Tibial nerve (tissue), 4 donors: ENCODE data around the gene TTLL13.

Source experiments
- EP300 ChIP-seq, 2 donors: sonication (generic); formaldehyde crosslinking; IDR thresholded peaks; one replicate each; pipeline ENCODE4 v1.6.1; 2017; ENCODE audit warnings: antibody characterized with exemption in 2 of 2, mild to moderate bottlenecking in 1 of 2
- TF ChIP-seq, protein P1 (sequence below), 5 experiments: fragments of 200-600 bp in 3 of 5; fragments of 450-650 bp in 2 of 5; sonication (generic) in 3 of 5; IDR thresholded peaks; one replicate each; pipeline ENCODE4 v1.5.1; 2016 to 2019; ENCODE audit warnings: antibody characterized with exemption in 5 of 5, mild to moderate bottlenecking in 3 of 5, moderate library complexity in 2 of 5

DNA sequence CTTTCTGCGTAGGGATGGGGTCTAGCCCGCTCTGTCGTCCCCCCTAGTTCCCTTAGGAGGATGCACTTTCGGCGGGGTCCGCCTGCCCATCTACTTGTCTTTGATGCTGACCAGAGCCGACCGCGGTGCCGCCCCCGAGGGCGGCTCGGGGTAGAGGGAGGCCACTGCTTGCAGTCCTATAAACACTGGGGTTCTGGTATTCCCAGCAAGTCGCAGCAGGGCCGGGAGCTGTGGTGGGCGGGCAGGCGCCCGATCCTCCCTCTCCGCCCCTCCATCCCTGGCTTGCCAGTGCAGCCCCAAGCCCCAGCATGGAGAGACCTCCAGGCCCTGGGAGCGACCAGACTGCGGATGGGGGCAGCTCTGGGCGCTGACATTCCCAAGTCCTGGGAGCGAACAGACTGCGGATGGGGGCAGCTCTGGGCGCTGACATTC lies 47.4 kb upstream of the TTLL13 start:
- TF ChIP-seq, protein P1, sequence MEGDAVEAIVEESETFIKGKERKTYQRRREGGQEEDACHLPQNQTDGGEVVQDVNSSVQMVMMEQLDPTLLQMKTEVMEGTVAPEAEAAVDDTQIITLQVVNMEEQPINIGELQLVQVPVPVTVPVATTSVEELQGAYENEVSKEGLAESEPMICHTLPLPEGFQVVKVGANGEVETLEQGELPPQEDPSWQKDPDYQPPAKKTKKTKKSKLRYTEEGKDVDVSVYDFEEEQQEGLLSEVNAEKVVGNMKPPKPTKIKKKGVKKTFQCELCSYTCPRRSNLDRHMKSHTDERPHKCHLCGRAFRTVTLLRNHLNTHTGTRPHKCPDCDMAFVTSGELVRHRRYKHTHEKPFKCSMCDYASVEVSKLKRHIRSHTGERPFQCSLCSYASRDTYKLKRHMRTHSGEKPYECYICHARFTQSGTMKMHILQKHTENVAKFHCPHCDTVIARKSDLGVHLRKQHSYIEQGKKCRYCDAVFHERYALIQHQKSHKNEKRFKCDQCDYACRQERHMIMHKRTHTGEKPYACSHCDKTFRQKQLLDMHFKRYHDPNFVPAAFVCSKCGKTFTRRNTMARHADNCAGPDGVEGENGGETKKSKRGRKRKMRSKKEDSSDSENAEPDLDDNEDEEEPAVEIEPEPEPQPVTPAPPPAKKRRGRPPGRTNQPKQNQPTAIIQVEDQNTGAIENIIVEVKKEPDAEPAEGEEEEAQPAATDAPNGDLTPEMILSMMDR (IDR thresholded peaks at IDR 0.05): no peak
- no peak for TF ChIP-seq EP300 (IDR thresholded peaks at IDR 0.05)
